Omental fat pad (tissue), 4 donors: ENCODE measurements around the gene GATA6. TPM values are rescaled to one million over a fixed set of nuclear protein-coding genes. Genes with fewer than 3 reads are reported as not detected.

Source experiments
- ATAC-seq: fragments of 150-250 bp; one replicate; pipeline ENCODE4 v1.9.1; 2016; ENCODE audit warnings: mild to moderate bottlenecking, moderate library complexity; ENCODE audit not compliant: low FRiP score
- DNase-seq: peaks from one replicate; pipeline ENCODE4 v3.0.0-alpha.2; 2019; ENCODE audit warnings: low spot score
- CTCF ChIP-seq, 3 donors: fragments of 450-650 bp; IDR thresholded peaks; one replicate each; pipeline ENCODE4 v1.5.1; 2016 to 2017; ENCODE audit warnings: antibody characterized with exemption in 3 of 3, mild to moderate bottlenecking in 3 of 3, moderate library complexity in 2 of 3
- total RNA-seq, 4 donors: library from RNA; depleted of rRNA; stranded (reverse); fragments of >200 nt; gene quantifications; one replicate each; pipeline ENCODE4 v1.1.0, GENCODE V29; 2016

Gene GATA6
- total RNA-seq, 4 donors from 2014 or later, result 12.1 to 48.9 (median 25.2) TPM

GRCh38 chr18:22197668-22198067, 28.3 kb downstream of the GATA6 start:
- no peak for DNase-seq
- TF ChIP-seq CTCF (IDR thresholded peaks at IDR 0.05), result no peak
- ATAC-seq, result no peak

GRCh38 chr18:22198163-22198562, 28.8 kb downstream of the GATA6 start:
- DNase-seq (no peak), ATAC-seq (no peak)
- no peak for TF ChIP-seq CTCF (IDR thresholded peaks at IDR 0.05)

GRCh38 chr18:22199005-22199404, 29.6 kb downstream of the GATA6 start:
- ATAC-seq (no peak), DNase-seq (no peak)
- no peak for TF ChIP-seq CTCF (IDR thresholded peaks at IDR 0.05)

- TF ChIP-seq CTCF (IDR thresholded peaks at IDR 0.05), result no peak
- no peak for ATAC-seq
- no peak for DNase-seq
Measured at GRCh38 chr18:22200611-22201225, 31.3 kb downstream of the GATA6 start.

GRCh38 chr18:22203035-22203434, 33.6 kb downstream of the GATA6 start:
- no peak for TF ChIP-seq CTCF (IDR thresholded peaks at IDR 0.05)
- no peak for DNase-seq
- ATAC-seq, result no peak

GRCh38 chr18:22203536-22204213, 34.3 kb downstream of the GATA6 start:
- no peak for ATAC-seq
- DNase-seq, result no peak
- TF ChIP-seq CTCF (IDR thresholded peaks at IDR 0.05), result no peak

GRCh38 chr18:22204214-22204536, 34.8 kb downstream of the GATA6 start:
- ATAC-seq, result no peak
- DNase-seq, result no peak
- TF ChIP-seq CTCF (IDR thresholded peaks at IDR 0.05), result no peak
